Stimulated activated naive CD8-positive, alpha-beta T cell treated with anti-CD3 and anti-CD28 coated beads, Interleukin-15, Interleukin-2, amounts not matched to agents 100 U/mL and 50 U/mL, for 24 hours (primary cell): ENCODE measurements around the gene SKP2.
"Not testable (repeated sequence)": the region's sequence is repeated elsewhere in the genome, so short reads cannot be mapped to it uniquely, and the experiment has no call there.

ENCODE experiments used
- ATAC-seq: fragments of 150-1000 bp; cut with Tn5 transposase; one replicate; pipeline ENCODE4 v1.10.0; 2021
- DNase-seq: peaks from one replicate; pipeline ENCODE4 v3.0.0; 2021

Gene SKP2

GRCh38 chr5:36158144-36158543, 6.2 kb downstream of the SKP2 start:
- no peak for ATAC-seq
- no peak for DNase-seq

GRCh38 chr5:36160617-36161016, 8.7 kb downstream of the SKP2 start:
- DNase-seq = no peak
- ATAC-seq = no peak

GRCh38 chr5:36161361-36161760, 9.4 kb downstream of the SKP2 start:
- no peak for DNase-seq
- ATAC-seq = no peak

- DNase-seq (no peak), ATAC-seq (no peak)
Observed at GRCh38 chr5:36162810-36163486, 11.0 kb downstream of the SKP2 start.

GRCh38 chr5:36164461-36164860, 12.6 kb downstream of the SKP2 start:
- ATAC-seq = no peak
- no peak for DNase-seq

GRCh38 chr5:36168737-36169136, 16.8 kb downstream of the SKP2 start:
- ATAC-seq (no peak), DNase-seq (no peak)

GRCh38 chr5:36170832-36171424, 19.0 kb downstream of the SKP2 start:
- DNase-seq (no peak), ATAC-seq (no peak)

GRCh38 chr5:36172599-36172998, 20.7 kb downstream of the SKP2 start:
- ATAC-seq = no peak
- DNase-seq = no peak

- no peak for ATAC-seq
- no peak for DNase-seq
Observed at GRCh38 chr5:36173426-36173825, 21.5 kb downstream of the SKP2 start.

GRCh38 chr5:36174119-36174518, 22.2 kb downstream of the SKP2 start:
- ATAC-seq = no peak

GRCh38 chr5:36175043-36175442, 23.1 kb downstream of the SKP2 start:
- no peak for ATAC-seq

More at GRCh38 chr5:36174119-36174518, 22.2 kb downstream of the SKP2 start:
- no peak for DNase-seq

GRCh38 chr5:36177154-36177553, 25.2 kb downstream of the SKP2 start:
- DNase-seq (no peak), ATAC-seq (no peak)

More at GRCh38 chr5:36175043-36175442, 23.1 kb downstream of the SKP2 start:
- DNase-seq = no peak

GRCh38 chr5:36177715-36178523, 26.0 kb downstream of the SKP2 start:
- ATAC-seq (no peak), DNase-seq (no peak)

GRCh38 chr5:36178524-36178890, 26.6 kb downstream of the SKP2 start:
- no peak for ATAC-seq
- no peak for DNase-seq

GRCh38 chr5:36179950-36180349, 28.0 kb downstream of the SKP2 start:
- ATAC-seq = no peak
- no peak for DNase-seq

GRCh38 chr5:36180556-36181350, 28.8 kb downstream of the SKP2 start:
- DNase-seq = no peak
- no peak for ATAC-seq

- ATAC-seq = no peak
- DNase-seq = no peak
Observed at GRCh38 chr5:36181774-36182173, 29.9 kb downstream of the SKP2 start.

- not testable (repeated sequence) for DNase-seq, ATAC-seq
Observed at GRCh38 chr5:36184408-36184807, 32.5 kb downstream of the SKP2 start.

- DNase-seq (no peak), ATAC-seq (no peak)
Observed at GRCh38 chr5:36193746-36194145, 41.8 kb downstream of the SKP2 start.

- no peak for ATAC-seq
- DNase-seq = no peak
Observed at GRCh38 chr5:36198281-36198680, 46.4 kb downstream of the SKP2 start.

GRCh38 chr5:36198783-36199182, 46.9 kb downstream of the SKP2 start:
- DNase-seq, ATAC-seq: not testable (repeated sequence)

- ATAC-seq = no peak
- DNase-seq = no peak
Observed at GRCh38 chr5:36199620-36200019, 47.7 kb downstream of the SKP2 start.
